ENCODE measurements around the gene CD247. TPM values are rescaled to one million over a fixed set of nuclear protein-coding genes. Genes with fewer than 3 reads are reported as not detected.
A peak's percentile ranks its signal among the peaks of the same experiment; 100 is the strongest.

The CD247 gene
- total RNA-seq, 1 donor from 2014 or later = under 0.01 TPM

DNA sequence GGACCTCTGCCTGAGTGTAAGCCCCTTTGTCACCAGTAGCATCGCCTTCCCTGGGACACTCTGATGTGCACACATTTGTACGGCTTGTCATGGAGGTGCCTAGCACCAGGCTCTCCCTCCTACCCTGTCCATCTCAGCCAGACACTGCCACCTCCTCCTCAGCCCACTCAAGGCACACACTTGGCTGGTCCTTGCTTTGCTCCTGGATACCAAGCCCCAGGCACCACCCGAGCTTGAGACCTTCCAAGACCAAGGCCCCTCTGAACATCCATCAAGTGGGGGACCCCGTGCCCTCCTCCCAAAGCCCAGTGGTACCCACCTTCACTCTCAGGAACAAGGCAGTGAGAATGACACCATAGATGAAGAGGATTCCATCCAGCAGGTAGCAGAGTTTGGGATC is 78.0 kb downstream of the CD247 start:
- no peak for DNase-seq (ENCODE audit: low read depth in 2 of 2)

DNA sequence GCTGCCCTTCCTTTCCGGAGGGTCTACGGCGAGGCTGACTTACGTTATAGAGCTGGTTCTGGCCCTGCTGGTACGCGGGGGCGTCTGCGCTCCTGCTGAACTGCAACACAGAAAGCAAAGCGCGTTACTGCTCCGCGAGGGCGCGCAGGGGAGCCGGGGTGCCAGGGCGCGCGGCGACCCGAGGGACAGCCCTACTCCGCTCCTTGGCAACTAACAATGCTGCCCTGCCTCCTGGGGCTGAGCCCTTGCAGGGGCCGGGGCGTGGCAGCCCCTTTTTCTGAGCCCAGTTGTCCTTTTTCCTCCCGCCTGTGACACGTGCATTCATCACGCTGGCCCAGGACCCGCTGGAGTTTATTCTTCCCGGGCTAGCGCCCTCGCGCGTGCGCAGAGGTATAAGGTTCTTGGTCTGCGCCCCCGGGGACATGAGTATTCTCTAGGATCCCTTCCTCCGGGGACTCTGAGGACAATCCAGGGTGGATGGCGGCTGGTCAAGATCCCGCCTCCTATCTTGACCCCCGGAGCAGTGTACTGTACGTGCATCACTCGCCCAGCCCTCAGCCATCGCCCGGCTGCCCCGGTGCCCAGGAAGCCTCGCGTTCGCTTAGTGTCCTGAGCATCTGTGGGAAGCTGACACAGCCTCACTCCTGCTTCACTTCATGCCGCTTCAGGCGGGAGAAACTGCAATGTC is 78.9 kb downstream of the CD247 start:
- DNase-seq (ENCODE audit: low read depth in 2 of 2) = peak in 1 of 2 donors; percentile 37

GRCh38 chr1:167438171-167439138 is 79.9 kb downstream of the CD247 start:
- DNase-seq (ENCODE audit: low read depth in 2 of 2) = no peak

DNA sequence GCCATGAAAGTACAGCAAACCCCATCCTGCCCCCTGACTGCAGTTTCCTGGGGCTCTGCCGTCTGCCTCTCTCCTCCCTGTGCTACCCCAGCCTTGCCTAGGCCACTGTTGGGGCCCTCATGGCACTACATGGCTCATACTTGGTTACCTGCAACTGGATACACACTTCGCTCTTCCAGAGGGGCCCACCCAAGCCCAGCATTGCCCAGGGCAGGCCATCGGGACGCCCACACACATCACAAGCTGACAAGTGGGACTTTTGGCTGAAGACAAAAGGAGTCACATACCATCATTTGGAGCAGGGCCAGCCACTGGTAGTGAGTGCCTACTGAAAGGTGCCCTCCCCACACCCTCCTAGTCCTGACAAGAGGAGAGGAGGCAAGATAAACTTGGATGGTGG is 82.8 kb downstream of the CD247 start:
- DNase-seq (ENCODE audit: low read depth in 2 of 2) = no peak

DNA sequence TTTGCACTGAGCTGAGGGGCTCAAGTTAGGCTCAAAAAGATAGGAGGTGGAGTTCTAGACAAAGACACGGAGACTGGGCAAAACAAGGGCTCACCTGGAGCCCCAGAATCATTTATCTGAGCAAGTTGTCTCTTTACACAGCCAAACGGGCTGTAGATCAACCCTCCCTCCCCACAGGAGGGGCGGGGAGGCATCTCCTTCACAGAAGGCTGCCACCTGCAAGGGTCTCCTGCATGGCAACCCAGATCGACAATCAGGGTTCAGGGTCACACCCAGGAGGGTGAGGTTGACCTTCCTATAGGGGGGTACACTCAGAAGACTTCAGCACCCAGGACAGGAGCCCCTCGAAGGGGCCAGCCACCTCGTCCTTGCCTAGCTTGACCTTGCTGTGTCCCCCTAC is 84.0 kb downstream of the CD247 start:
- DNase-seq (ENCODE audit: low read depth in 2 of 2) = no peak

GRCh38 chr1:167433884-167434283 is 84.4 kb downstream of the CD247 start:
- DNase-seq (ENCODE audit: low read depth in 2 of 2) = no peak

DNA sequence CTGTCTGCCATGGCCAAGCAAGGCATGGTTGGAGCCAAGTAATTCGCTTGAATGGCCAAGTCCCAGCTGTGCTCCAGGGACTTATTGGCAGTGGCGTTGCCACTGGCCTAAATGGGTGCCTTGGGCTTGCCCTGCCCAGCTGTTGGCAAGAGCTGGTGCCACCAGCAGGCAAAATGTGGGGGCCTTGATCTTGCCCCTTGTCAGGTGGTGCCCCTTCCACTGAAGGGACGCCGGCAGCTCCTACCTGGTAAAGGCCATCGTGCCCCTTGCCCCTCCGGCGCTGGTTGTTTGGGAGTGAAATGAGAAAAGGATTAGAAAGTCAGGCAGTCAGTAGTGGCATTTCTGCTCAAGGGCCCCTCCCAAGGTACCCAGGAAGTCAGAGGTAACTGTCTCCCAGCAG is 85.5 kb downstream of the CD247 start:
- DNase-seq (ENCODE audit: low read depth in 2 of 2) = no peak

DNA sequence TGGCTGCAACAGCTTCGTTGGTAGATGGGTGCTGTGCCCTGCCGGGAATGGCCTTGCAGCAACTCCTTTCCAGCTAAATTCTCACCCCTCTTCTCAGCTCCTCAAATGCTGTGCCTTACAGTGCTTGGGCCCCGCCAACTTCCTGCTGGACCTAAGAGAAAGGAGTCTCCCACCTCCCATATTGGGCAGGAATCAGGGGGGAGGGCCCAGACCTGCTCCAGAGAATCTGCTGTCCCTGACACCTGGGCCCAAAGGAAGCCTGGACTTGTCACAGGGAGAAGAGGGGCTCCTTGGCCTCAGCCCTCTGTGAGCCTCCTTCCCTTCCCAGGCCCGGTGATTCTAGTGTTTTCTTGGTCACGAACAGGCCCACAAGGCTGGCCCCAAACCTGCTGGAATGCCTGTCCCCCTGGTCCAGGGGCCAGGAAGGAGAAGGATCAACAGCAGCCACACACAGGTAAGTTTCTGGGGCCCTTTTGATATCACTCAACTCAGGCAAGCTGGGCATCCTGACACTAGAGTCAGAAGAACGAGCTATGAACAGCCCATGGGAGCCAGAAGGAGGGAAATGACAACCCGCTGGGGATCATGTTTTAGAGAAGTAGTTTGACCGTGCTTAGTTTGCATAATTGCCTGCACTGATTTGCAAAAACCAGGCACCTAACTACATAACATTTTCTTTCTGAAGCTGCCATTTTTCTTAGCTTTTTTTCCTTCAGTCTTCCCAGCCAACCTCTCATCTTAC is 86.2 kb downstream of the CD247 start:
- DNase-seq (ENCODE audit: low read depth in 2 of 2) = no peak

DNA sequence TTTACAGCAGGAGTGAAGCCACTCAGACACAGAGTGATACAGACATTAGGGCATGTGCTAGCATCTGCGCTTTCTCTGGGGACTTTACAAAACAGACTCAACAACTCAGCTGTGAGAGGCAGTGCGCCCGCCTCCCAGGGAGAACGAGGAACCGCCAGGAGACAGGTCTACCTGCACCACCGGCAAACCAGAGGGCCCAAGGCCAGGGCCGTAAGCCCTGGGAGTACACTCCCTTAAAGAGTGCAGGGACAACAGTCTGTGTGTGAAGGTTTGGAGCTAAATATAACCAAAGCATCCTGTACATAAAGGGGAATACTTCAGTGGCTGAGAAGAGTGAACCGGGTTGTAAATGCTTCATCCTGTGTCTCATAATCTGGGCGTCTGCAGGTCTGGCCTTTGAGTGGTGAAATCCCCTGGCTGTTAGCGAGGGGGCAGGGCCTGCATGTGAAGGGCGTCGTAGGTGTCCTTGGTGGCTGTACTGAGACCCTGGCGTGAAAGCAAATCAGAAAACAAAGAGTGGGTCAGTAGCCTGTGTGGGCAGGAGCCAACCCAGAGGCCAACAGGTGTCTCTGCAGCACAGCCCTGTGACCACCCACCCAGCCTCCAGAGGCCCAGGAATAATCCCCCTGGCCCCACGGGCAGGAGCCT is 86.9 kb downstream of the CD247 start:
- DNase-seq (ENCODE audit: low read depth in 2 of 2) = no peak

DNA sequence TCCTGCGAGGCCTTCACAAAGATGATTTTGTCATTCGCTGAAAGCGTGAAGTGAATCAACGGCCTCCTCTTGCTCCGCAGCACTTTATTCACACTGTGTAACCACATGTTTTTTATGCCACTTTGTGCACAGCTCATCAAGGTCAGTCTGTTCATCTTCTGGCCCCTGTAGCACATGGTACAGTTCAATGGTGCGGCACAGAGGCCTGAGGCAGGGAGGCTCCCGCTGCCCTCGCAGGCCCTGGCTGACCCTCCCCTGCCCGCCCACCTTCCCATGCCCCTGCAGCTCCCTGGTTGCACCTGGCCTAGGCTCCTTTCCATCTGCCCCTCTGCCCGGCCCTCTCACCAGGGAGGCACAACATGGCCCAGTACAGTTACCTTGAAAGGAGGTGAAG is 87.5 kb downstream of the CD247 start:
- no peak for DNase-seq (ENCODE audit: low read depth in 2 of 2)

GRCh38 chr1:167430134-167430848 is 88.0 kb downstream of the CD247 start:
- peak; percentile 17 to 51 for DNase-seq (ENCODE audit: low read depth in 2 of 2)

DNA sequence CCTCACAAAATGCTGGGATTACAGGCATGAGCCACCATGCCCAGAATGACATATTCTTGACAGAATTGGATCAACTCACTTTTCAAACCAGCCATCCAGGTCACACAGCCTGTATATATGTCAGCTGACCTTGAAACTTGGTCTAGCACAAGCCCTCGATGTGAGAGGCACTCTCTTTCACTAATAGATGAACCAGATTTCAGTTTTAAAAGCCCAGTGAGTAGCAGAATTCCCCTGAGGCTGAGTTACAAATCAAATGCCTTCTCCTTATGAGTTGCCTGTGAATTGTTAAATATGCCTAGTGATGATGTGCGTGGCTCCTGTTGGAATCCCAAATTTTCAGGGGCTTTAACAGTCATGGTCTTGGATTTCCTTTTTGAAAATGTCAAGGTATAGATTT is 88.7 kb downstream of the CD247 start:
- DNase-seq (ENCODE audit: low read depth in 2 of 2) = no peak

DNA sequence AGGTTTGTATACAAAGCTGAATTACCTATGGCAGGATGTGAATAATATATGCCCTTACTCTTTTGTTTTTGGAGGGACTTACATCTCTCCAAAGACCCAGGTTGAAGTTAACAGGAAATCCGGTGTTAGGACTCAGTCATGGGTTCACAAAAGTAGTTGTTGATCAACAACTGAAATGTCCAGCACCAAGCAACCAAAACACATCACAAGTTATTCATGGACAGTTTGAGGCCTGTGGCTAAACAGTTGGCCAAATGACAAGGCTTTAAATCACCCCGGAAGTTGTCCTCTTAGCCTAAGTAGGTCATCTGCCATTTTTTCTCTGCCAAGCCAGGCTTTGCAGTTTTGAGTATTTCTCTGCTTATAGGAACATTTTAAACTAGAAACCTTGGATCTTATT is 89.9 kb downstream of the CD247 start:
- peak; percentile 45 to 54 for DNase-seq (ENCODE audit: low read depth in 2 of 2)

DNA sequence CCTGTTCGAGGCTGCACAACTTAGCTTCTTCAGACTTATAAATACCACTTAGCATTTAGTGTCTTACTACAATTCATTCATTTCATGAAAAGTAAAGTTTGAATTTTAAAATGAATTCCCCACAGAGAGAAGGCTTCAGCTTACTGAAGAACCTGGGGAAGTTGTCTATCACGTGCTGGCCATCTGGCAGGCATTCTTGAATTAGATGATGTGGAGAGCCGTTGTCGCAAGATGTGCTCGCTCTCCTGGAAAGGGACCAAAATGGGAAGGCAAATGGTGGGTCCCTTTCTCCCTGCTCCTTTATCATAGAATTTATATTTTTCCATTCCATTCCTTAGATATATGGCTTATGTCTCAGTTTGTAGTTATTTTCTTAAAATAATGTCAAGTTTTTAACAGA is 90.5 kb downstream of the CD247 start:
- DNase-seq (ENCODE audit: low read depth in 2 of 2) = no peak

GRCh38 chr1:167426716-167427115 is 91.6 kb downstream of the CD247 start:
- DNase-seq (ENCODE audit: low read depth in 2 of 2) = no peak

DNA sequence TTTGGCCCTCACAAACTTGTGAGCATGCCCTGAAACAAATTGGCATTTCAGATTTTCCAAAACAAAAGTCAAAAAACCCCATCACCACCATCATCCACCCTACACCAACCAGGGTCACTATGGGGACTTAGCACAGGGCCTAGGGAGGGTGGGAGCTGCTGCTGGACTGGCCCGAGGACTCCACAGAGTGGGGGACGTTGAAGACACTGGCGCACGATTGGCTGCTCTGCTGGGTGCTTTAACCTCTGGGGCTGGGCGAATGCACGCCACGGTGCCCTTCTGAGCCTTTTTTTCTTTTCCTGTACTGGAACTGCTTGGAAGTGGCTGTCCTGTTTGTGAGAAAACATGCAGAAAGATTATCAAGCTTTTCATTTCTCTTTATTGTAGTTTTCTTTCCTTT is 92.8 kb downstream of the CD247 start:
- no peak for DNase-seq (ENCODE audit: low read depth in 2 of 2)

DNA sequence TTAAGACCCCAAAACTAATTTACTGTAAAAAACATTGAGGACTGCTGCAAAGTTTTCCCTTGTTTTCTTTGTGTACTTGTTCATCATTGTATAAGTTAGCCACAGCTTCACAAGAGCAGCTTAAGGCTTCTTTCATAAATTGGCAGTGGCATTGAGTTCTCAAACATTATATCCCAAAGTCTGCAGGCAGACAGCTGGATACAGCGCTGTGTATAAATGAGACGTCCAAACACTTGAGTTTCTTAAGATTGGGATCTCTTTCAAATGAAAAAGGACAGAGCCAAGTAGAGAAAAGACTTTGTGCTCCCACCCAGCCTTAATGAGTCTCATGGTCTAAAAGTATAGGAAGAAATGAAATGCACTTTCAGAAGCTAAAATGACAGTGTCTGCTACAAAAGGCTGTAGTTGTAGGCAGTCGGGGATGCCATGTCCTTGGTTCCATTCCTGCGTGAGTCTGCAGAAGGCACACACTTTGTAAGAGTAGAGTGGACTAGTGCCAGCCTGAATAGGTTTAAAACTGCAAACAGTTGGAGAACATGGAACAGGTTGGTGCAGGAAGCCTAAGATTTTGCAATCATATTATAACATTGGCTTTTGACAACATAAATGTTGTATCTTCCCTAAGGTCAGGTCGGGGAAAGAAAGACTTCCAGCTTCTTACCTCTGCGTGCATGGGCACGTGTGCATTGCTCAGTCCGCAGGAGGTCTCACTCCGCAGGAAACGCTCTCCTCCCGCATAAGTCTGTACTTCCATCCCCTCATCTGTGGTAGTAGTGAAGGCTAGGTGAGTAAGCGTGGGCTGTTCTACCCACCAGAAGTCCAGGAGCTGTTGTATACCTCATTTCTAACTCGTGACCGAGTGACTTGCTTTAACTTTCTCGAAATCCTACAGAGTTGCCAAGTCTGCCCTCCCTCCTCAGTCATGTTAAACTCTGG is 94.4 kb downstream of the CD247 start:
- no peak for DNase-seq (ENCODE audit: low read depth in 2 of 2)

DNA sequence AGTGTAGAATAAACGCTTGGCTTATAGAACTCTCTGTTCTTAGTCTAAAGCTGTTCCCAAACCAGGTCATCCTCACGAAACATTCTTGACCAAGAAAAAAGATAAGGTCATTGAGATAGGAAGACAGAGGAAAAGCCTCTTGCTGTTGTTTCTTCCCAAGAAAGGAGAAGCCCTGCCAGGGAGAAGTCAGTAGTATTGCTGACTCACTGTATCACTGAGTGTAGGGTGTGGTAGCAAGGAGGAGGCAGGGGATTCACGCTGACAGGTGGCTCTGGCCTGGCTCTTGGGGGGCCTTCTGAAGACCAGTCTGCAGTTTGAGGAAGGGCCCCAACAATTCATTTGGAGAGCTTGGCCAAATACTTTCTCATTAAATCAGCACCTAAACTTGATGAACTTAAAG is 97.8 kb downstream of the CD247 start:
- no peak for DNase-seq (ENCODE audit: low read depth in 2 of 2)

- no peak for DNase-seq (ENCODE audit: low read depth in 2 of 2)
These were observed 99.1 kb downstream of the CD247 start for GRCh38 chr1:167419245-167419644.

- DNase-seq (ENCODE audit: low read depth in 2 of 2) = no peak
These were observed 99.9 kb downstream of the CD247 start for GRCh38 chr1:167418391-167418790.
